Right lobe of liver (tissue), 4 donors: ENCODE measurements around the gene LAG3.

Experiments
- CTCF ChIP-seq, 4 donors: fragments of 200-600 bp in 3 of 4; fragments of 450-650 bp in 1 of 4; IDR thresholded peaks; one replicate each; pipeline versions ENCODE4 v1.5.1 to v1.8.0; 2016 to 2022; ENCODE audit warnings: antibody characterized with exemption in 4 of 4, mild to moderate bottlenecking in 2 of 4
- POLR2A ChIP-seq: fragments of 450-650 bp; IDR thresholded peaks from one replicate; pipeline ENCODE4 v1.6.1; 2017; ENCODE audit warnings: antibody characterized with exemption, mild to moderate bottlenecking
- donor health status: DM: no; HTN: no; CAD: no.
- donor health status: DM: no; HTN: no; CAD: no.
- donor health status: DM: no; HTN: yes; CAD: no.

- TF ChIP-seq CTCF (IDR thresholded peaks at IDR 0.05) (no peak), POLR2A (peak; percentile 77)
These were observed 4.7 kb upstream of the LAG3 start for GRCh38 chr12:6767353-6768319.
